Measurements from ENCODE around the gene TMEM86B.

GRCh38 chr19:55227241-55228014 lies 1.1 kb downstream of the TMEM86B start:
- TF ChIP-seq CTCF (IDR thresholded peaks at IDR 0.05; ENCODE audit: low read depth, low read length, poor library complexity, severe bottlenecking) (no peak), EZH2phosphoT487 (IDR thresholded peaks at IDR 0.05; ENCODE audit: borderline replicate concordance, low read length) (no peak)
